Prostate gland (tissue), 2 donors: Measurements from ENCODE around the gene CRELD1. TPM values are rescaled to one million over a fixed set of nuclear protein-coding genes. Genes with fewer than 3 reads are reported as not detected.
A peak's percentile ranks its signal among the peaks of the same experiment; 100 is the strongest.

ENCODE experiments used
- DNase-seq: peaks from one replicate; pipeline ENCODE4 v3.0.0-alpha.2; 2019; ENCODE audit warnings: low spot score
- H3K27ac ChIP-seq, 2 donors: fragments of 200-600 bp; sonication (generic); 2 replicates each; pipeline ENCODE4 v1.5.1; 2017 to 2019
- H3K27me3 ChIP-seq: fragments of 200-600 bp; sonication (generic); replicated peaks from 2 replicates; pipeline ENCODE4 v1.5.1; 2019; ENCODE audit not compliant: insufficient read depth
- H3K36me3 ChIP-seq, 2 donors: fragments of 200-600 bp; sonication (generic); 1 replicate in 1 of 2; 2 replicates in 1 of 2; pipeline versions ENCODE4 v1.5.1 to v1.8.1; 2017 to 2019
- H3K4me1 ChIP-seq: fragments of 200-600 bp; sonication (generic); replicated peaks from 2 replicates; pipeline ENCODE4 v1.5.1; 2019
- H3K4me3 ChIP-seq, 2 donors: fragments of 200-600 bp; sonication (generic); 2 replicates each; pipeline ENCODE4 v1.5.1; 2017 to 2019
- H3K9me3 ChIP-seq: fragments of 200-600 bp; sonication (generic); 2 replicates; pipeline ENCODE4 v1.5.1; 2017
- CTCF ChIP-seq, 4 experiments: fragments of 200-600 bp in 2 of 4; fragments of 450-650 bp in 2 of 4; sonication (generic) in 2 of 4; IDR thresholded peaks; 1 replicate in 3 of 4; 2 replicates in 1 of 4; pipeline ENCODE4 v1.5.1; 2016 to 2019; ENCODE audit warnings: antibody characterized with exemption in 4 of 4, mild to moderate bottlenecking in 2 of 4, moderate library complexity in 2 of 4
- POLR2A ChIP-seq: fragments of 450-650 bp; IDR thresholded peaks from one replicate; pipeline ENCODE4 v1.6.1; 2016; ENCODE audit warnings: antibody characterized with exemption, mild to moderate bottlenecking
- POLR2AphosphoS5 ChIP-seq: sonication (generic); formaldehyde crosslinking; IDR thresholded peaks from one replicate; pipeline ENCODE4 v1.6.1; 2017; ENCODE audit warnings: antibody characterized with exemption
- WGBS: methylation state at CpG from one replicate; pipeline ENCODE4 v1.1.5; 2018; 5-methylcytosine and 5-hydroxymethylcytosine counted together
- intact Hi-C: fragments of 100-400 bp; cut with DNase I; formaldehyde crosslinking; loops from one replicate; pipeline ENCODE4 v1.14.2; 2022
- total RNA-seq, 2 donors: library from RNA; depleted of rRNA; stranded (reverse); fragments of >200 nt; gene quantifications; one replicate each; pipeline ENCODE4 v1.1.0, GENCODE V29; 2016

CRELD1 gene
- total RNA-seq, 2 donors from 2014 or later, result 46.9 to 64.9 TPM

GRCh38 chr3:9942164-9942563, 8.5 kb downstream of the CRELD1 start:
- H3K36me3 ChIP-seq, result no peaks in the 10 kb centered on the region
- 80% methylated on average over 4 of the region's 4 CpGs for WGBS
- intact Hi-C loops, result loop anchor here (10.0 kb wide), 2 partner anchors 173 to 283 kb away; partner anchors contain the start of gene BRK1

GRCh38 chr3:9942934-9943690, 9.5 kb downstream of the CRELD1 start:
- Histone ChIP-seq H3K36me3 (no peaks in the 10 kb centered on the region), H3K27ac (peak overlapping the region in 1 of 2 donors; percentile 46), H3K4me3 (no peak overlapping the region), H3K9me3 (no peaks in the 10 kb centered on the region), H3K4me1 (no peaks in the 10 kb centered on the region), H3K27me3 (no peaks in the 10 kb centered on the region)
- WGBS, result 77% methylated on average over 11 of the region's 11 CpGs
- TF ChIP-seq POLR2A (no peak), CTCF (IDR thresholded peaks at IDR 0.05) (no peak), POLR2AphosphoS5 (no peak)
- intact Hi-C loops, result loop anchor here (10.0 kb wide), 2 partner anchors 172 to 282 kb away; partner anchors contain the start of gene BRK1
- no peak for DNase-seq

More at GRCh38 chr3:9942164-9942563, 8.5 kb downstream of the CRELD1 start:
- no peak for DNase-seq
- Histone ChIP-seq H3K27ac (peak overlapping the region in 1 of 2 donors; percentile 46), H3K4me1 (no peaks in the 10 kb centered on the region), H3K27me3 (no peaks in the 10 kb centered on the region), H3K9me3 (no peaks in the 10 kb centered on the region), H3K4me3 (no peak overlapping the region)
- TF ChIP-seq CTCF (IDR thresholded peaks at IDR 0.05), result no peak
- no peak for TF ChIP-seq POLR2AphosphoS5
- no peak for TF ChIP-seq POLR2A

- H3K4me1 ChIP-seq, result no peaks in the 10 kb centered on the region
- H3K27ac ChIP-seq, result no peak overlapping the region
- intact Hi-C loops, result loop anchor here (10.0 kb wide), 2 partner anchors 171 to 281 kb away; partner anchors contain the start of gene BRK1
- DNase-seq, result no peak
- WGBS, result 91% methylated on average over 11 of the region's 11 CpGs
- no peaks in the 10 kb centered on the region for H3K9me3 ChIP-seq
- TF ChIP-seq POLR2A (no peak), POLR2AphosphoS5 (no peak), CTCF (IDR thresholded peaks at IDR 0.05) (no peak)
- H3K4me3 ChIP-seq, result no peak overlapping the region
- H3K36me3 ChIP-seq, result no peaks in the 10 kb centered on the region
- no peaks in the 10 kb centered on the region for H3K27me3 ChIP-seq
These were observed 10.6 kb downstream of the CRELD1 start for GRCh38 chr3:9944271-9944670.

- H3K27me3 ChIP-seq, result no peaks in the 10 kb centered on the region
- no peaks in the 10 kb centered on the region for H3K36me3 ChIP-seq
- H3K27ac ChIP-seq, result no peak overlapping the region
- no peaks in the 10 kb centered on the region for H3K9me3 ChIP-seq
- no peak overlapping the region for H3K4me3 ChIP-seq
- TF ChIP-seq POLR2AphosphoS5 (no peak), CTCF (IDR thresholded peaks at IDR 0.05) (no peak), POLR2A (no peak)
- H3K4me1 ChIP-seq, result no peaks in the 10 kb centered on the region
- whole genome bisulfite sequencing, result 74% methylated on average over 10 of the region's 10 CpGs
- DNase-seq, result no peak
- intact Hi-C loops, result loop anchor here (10.0 kb wide), 2 partner anchors 169 to 279 kb away; partner anchors contain the start of gene BRK1
These were observed 11.7 kb downstream of the CRELD1 start for GRCh38 chr3:9945358-9945757.
